Diencephalon (tissue), 1 donor: Measurements from ENCODE around the gene LRRC37B. TPM values are rescaled to one million over a fixed set of nuclear protein-coding genes. Genes with fewer than 3 reads are reported as not detected.

ENCODE experiments used
- small RNA-seq: library from RNA; depleted of rRNA; stranded (forward); fragments of <200 nt; gene quantifications from one replicate; pipeline ENCODE3, GENCODE V24; 2014
- total RNA-seq: library from RNA; depleted of rRNA; stranded (reverse); fragments of >200 nt; gene quantifications from one replicate; pipeline ENCODE4 v1.2.3, GENCODE V29; 2014

The LRRC37B gene
- 88.3 TPM for total RNA-seq

GRCh38 chr17:32006957-32007462, at the start of gene LRRC37B:
LRRC37B (plus strand) TSS chr17:32007383; CDS start chr17:32021393, 14,010 bp downstream.

Small RNAs within 50 kb of the gene (small RNA-seq; reads per million reads assigned to genes)
- not detected for gene AC090616.4
- gene RNA5SP437 = not detected

Other genes with a start within 250 kb of the LRRC37B start
- 49.1 TPM for gene COPRS, start 148.1 kb upstream of the LRRC37B start, total RNA-seq
- 37.8 TPM for gene UTP6, start 105.7 kb upstream of the LRRC37B start, total RNA-seq
- 36.7 TPM for gene SUZ12, start 70.4 kb upstream of the LRRC37B start, total RNA-seq
- 119 TPM for gene RHOT1, start 135.1 kb downstream of the LRRC37B start, total RNA-seq